ENCODE measurements around the gene MAPK10. TPM values are rescaled to one million over a fixed set of nuclear protein-coding genes. Genes with fewer than 3 reads are reported as not detected.

The MAPK10 gene
- total and polyA plus RNA-seq, 2 experiments from 2014 or later: 3.6 to 8.1 TPM

DNA sequence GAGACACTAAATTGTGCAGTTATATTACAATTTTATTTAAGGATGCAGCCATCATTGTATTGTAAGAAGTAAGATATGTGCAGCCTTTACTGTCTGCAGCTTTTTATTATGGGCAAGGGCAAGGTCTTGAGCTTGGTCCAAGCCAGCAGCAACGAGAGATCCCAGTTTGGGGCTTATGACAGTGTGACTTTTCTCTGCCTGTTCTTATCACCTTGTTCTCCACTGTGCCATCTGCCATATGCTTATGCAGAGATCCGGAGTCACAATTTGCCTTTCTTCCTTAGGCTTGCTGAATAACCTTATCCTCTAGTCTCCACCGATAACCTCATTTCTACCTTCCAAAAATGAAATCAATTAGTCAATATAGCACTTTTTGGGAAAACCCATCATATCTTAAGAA lies 30.4 kb downstream of the MAPK10 start:
- no peak overlapping the region for H3K27ac ChIP-seq (ENCODE audit: low read depth)
- H3K27me3 ChIP-seq (ENCODE audit: insufficient read depth): no peaks in the 10 kb centered on the region
- H3K4me3 Mint-ChIP-seq: no peak overlapping the region
- H3K4me1 ChIP-seq (ENCODE audit: insufficient read depth): no peaks in the 10 kb centered on the region
- no peaks in the 10 kb centered on the region for H3F3A ChIP-seq (replicated peaks; ENCODE audit: low read depth)
- H3K4me3 ChIP-seq: no peak overlapping the region
- H3K27me3 Mint-ChIP-seq (ENCODE audit: insufficient read depth, low read depth, poor library complexity): no peaks in the 10 kb centered on the region
- no peaks in the 10 kb centered on the region for H3K9me3 Mint-ChIP-seq
- H4K20me1 ChIP-seq (replicated peaks; ENCODE audit: insufficient read depth): no peaks in the 10 kb centered on the region
- ATAC-seq (no peak), DNase-seq (ENCODE audit: low spot score) (no peak)
- no peak overlapping the region for H2AFZ ChIP-seq
- no peaks in the 10 kb centered on the region for H3K36me3 Mint-ChIP-seq (ENCODE audit: low read depth)
- H3K4me2 ChIP-seq: no peak overlapping the region
- no peaks in the 10 kb centered on the region for H3K4me1 Mint-ChIP-seq
- no peaks in the 10 kb centered on the region for H3K79me2 ChIP-seq (replicated peaks; ENCODE audit: insufficient read depth)
- H3K9me2 ChIP-seq (ENCODE audit: insufficient read depth): no peaks in the 10 kb centered on the region
- H3K36me3 ChIP-seq (ENCODE audit: insufficient read depth): no peaks in the 10 kb centered on the region
- no peak for TF ChIP-seq POLR2AphosphoS5 (IDR thresholded peaks at IDR 0.05; ENCODE audit: low read depth)
- TF ChIP-seq, protein P1, sequence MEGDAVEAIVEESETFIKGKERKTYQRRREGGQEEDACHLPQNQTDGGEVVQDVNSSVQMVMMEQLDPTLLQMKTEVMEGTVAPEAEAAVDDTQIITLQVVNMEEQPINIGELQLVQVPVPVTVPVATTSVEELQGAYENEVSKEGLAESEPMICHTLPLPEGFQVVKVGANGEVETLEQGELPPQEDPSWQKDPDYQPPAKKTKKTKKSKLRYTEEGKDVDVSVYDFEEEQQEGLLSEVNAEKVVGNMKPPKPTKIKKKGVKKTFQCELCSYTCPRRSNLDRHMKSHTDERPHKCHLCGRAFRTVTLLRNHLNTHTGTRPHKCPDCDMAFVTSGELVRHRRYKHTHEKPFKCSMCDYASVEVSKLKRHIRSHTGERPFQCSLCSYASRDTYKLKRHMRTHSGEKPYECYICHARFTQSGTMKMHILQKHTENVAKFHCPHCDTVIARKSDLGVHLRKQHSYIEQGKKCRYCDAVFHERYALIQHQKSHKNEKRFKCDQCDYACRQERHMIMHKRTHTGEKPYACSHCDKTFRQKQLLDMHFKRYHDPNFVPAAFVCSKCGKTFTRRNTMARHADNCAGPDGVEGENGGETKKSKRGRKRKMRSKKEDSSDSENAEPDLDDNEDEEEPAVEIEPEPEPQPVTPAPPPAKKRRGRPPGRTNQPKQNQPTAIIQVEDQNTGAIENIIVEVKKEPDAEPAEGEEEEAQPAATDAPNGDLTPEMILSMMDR (conservative IDR thresholded peaks at IDR 0.05; ENCODE audit: low read depth in 2 of 2): no peak
- TF ChIP-seq ZNF114 (CRISPR knock-in tag; IDR thresholded peaks at IDR 0.05): no peak
- TF ChIP-seq JUNB (IDR thresholded peaks at IDR 0.05; ENCODE audit: unreplicated experiment): no peak
- TF ChIP-seq EZH2phosphoT487 (IDR thresholded peaks at IDR 0.05; ENCODE audit: unreplicated experiment): no peak
- TF ChIP-seq ZNF331 (CRISPR knock-in tag; IDR thresholded peaks at IDR 0.05; ENCODE audit: low read depth): no peak
- TF ChIP-seq CREB1 (CRISPR knock-in tag; IDR thresholded peaks at IDR 0.05; ENCODE audit: low read depth): no peak
- TF ChIP-seq NANOG (IDR thresholded peaks at IDR 0.05; ENCODE audit: borderline replicate concordance): no peak
- TF ChIP-seq, protein P2, sequence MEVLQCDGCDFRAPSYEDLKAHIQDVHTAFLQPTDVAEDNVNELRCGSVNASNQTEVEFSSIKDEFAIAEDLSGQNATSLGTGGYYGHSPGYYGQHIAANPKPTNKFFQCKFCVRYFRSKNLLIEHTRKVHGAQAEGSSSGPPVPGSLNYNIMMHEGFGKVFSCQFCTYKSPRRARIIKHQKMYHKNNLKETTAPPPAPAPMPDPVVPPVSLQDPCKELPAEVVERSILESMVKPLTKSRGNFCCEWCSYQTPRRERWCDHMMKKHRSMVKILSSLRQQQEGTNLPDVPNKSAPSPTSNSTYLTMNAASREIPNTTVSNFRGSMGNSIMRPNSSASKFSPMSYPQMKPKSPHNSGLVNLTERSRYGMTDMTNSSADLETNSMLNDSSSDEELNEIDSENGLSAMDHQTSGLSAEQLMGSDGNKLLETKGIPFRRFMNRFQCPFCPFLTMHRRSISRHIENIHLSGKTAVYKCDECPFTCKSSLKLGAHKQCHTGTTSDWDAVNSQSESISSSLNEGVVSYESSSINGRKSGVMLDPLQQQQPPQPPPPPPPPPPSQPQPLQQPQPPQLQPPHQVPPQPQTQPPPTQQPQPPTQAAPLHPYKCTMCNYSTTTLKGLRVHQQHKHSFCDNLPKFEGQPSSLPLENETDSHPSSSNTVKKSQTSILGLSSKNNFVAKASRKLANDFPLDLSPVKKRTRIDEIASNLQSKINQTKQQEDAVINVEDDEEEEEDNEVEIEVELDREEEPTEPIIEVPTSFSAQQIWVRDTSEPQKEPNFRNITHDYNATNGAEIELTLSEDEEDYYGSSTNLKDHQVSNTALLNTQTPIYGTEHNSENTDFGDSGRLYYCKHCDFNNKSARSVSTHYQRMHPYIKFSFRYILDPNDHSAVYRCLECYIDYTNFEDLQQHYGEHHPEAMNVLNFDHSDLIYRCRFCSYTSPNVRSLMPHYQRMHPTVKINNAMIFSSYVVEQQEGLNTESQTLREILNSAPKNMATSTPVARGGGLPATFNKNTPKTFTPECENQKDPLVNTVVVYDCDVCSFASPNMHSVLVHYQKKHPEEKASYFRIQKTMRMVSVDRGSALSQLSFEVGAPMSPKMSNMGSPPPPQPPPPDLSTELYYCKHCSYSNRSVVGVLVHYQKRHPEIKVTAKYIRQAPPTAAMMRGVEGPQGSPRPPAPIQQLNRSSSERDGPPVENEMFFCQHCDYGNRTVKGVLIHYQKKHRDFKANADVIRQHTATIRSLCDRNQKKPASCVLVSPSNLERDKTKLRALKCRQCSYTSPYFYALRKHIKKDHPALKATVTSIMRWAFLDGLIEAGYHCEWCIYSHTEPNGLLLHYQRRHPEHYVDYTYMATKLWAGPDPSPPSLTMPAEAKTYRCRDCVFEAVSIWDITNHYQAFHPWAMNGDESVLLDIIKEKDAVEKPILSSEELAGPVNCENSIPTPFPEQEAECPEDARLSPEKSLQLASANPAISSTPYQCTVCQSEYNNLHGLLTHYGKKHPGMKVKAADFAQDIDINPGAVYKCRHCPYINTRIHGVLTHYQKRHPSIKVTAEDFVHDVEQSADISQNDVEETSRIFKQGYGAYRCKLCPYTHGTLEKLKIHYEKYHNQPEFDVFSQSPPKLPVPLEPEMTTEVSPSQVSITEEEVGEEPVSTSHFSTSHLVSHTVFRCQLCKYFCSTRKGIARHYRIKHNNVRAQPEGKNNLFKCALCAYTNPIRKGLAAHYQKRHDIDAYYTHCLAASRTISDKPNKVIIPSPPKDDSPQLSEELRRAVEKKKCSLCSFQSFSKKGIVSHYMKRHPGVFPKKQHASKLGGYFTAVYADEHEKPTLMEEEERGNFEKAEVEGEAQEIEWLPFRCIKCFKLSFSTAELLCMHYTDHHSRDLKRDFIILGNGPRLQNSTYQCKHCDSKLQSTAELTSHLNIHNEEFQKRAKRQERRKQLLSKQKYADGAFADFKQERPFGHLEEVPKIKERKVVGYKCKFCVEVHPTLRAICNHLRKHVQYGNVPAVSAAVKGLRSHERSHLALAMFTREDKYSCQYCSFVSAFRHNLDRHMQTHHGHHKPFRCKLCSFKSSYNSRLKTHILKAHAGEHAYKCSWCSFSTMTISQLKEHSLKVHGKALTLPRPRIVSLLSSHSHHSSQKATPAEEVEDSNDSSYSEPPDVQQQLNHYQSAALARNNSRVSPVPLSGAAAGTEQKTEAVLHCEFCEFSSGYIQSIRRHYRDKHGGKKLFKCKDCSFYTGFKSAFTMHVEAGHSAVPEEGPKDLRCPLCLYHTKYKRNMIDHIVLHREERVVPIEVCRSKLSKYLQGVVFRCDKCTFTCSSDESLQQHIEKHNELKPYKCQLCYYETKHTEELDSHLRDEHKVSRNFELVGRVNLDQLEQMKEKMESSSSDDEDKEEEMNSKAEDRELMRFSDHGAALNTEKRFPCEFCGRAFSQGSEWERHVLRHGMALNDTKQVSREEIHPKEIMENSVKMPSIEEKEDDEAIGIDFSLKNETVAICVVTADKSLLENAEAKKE (CRISPR knock-in tag; IDR thresholded peaks at IDR 0.05): no peak
- TF ChIP-seq EZH2 (IDR thresholded peaks at IDR 0.05; ENCODE audit: low read depth, unreplicated experiment): no peak
- TF ChIP-seq, protein P3, sequence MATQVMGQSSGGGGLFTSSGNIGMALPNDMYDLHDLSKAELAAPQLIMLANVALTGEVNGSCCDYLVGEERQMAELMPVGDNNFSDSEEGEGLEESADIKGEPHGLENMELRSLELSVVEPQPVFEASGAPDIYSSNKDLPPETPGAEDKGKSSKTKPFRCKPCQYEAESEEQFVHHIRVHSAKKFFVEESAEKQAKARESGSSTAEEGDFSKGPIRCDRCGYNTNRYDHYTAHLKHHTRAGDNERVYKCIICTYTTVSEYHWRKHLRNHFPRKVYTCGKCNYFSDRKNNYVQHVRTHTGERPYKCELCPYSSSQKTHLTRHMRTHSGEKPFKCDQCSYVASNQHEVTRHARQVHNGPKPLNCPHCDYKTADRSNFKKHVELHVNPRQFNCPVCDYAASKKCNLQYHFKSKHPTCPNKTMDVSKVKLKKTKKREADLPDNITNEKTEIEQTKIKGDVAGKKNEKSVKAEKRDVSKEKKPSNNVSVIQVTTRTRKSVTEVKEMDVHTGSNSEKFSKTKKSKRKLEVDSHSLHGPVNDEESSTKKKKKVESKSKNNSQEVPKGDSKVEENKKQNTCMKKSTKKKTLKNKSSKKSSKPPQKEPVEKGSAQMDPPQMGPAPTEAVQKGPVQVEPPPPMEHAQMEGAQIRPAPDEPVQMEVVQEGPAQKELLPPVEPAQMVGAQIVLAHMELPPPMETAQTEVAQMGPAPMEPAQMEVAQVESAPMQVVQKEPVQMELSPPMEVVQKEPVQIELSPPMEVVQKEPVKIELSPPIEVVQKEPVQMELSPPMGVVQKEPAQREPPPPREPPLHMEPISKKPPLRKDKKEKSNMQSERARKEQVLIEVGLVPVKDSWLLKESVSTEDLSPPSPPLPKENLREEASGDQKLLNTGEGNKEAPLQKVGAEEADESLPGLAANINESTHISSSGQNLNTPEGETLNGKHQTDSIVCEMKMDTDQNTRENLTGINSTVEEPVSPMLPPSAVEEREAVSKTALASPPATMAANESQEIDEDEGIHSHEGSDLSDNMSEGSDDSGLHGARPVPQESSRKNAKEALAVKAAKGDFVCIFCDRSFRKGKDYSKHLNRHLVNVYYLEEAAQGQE (IDR thresholded peaks at IDR 0.05; ENCODE audit: unreplicated experiment): no peak
- no peak for TF ChIP-seq STAT1 (IDR thresholded peaks at IDR 0.05; ENCODE audit: unreplicated experiment)
- TF ChIP-seq, protein P4, sequence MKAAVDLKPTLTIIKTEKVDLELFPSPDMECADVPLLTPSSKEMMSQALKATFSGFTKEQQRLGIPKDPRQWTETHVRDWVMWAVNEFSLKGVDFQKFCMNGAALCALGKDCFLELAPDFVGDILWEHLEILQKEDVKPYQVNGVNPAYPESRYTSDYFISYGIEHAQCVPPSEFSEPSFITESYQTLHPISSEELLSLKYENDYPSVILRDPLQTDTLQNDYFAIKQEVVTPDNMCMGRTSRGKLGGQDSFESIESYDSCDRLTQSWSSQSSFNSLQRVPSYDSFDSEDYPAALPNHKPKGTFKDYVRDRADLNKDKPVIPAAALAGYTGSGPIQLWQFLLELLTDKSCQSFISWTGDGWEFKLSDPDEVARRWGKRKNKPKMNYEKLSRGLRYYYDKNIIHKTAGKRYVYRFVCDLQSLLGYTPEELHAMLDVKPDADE (IDR thresholded peaks at IDR 0.05): no peak
- no peak overlapping the region for H3K27ac Mint-ChIP-seq

All from GM23338 (cell line).